ENCODE results near the gene EIF4B.
A peak's percentile ranks its signal among the peaks of the same experiment; 100 is the strongest.
"Not testable (repeated sequence)": the region's sequence is repeated elsewhere in the genome, so short reads cannot be mapped to it uniquely, and the experiment has no call there.

Gene EIF4B, protein sequence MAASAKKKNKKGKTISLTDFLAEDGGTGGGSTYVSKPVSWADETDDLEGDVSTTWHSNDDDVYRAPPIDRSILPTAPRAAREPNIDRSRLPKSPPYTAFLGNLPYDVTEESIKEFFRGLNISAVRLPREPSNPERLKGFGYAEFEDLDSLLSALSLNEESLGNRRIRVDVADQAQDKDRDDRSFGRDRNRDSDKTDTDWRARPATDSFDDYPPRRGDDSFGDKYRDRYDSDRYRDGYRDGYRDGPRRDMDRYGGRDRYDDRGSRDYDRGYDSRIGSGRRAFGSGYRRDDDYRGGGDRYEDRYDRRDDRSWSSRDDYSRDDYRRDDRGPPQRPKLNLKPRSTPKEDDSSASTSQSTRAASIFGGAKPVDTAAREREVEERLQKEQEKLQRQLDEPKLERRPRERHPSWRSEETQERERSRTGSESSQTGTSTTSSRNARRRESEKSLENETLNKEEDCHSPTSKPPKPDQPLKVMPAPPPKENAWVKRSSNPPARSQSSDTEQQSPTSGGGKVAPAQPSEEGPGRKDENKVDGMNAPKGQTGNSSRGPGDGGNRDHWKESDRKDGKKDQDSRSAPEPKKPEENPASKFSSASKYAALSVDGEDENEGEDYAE

DNA sequence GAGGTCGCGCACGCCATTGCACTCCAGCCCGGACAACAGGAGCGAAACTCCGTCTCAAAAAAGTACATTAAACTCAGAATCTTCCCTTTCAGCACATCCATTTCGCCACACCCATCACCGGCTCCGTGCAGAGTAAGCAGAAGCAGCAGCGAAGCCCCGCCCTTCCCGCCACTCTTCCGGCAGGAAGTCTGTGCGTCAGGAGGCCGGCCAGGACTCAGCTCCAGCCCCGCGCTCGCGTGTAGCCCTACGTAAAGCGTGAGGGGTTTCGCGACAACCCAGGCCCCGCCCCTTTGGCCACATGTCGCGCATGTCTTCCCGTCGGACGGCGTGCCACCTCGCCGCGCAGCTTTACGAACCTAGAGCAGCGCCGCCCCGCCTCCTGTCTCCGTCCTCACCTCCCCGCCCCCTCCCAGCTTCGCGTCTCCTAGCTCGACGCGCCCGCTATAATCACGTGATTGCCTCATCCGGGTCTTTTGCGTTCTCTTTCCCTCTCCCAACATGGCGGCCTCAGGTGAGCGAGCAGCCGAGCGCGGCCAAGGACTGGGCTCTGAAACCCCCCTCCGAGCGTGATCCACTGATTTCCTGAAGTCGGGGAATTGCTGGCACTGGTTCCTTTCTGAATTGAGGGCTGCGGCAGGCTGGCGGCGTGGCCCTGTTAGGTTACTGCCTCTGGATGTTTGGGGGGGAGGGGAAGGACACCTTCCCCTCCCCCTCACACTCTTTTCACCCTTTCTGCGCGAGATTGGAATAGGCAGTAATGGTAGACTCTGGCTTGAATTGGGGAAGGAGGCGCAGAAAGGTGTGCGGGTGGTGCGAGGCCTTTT is at the start of gene EIF4B:
TSS of gene EIF4B (plus strand) at position 471 of the 824 bp plus-strand sequence. CDS start at position 499, 28 bp downstream.
- peak; percentile 100 for DNase-seq

DNA sequence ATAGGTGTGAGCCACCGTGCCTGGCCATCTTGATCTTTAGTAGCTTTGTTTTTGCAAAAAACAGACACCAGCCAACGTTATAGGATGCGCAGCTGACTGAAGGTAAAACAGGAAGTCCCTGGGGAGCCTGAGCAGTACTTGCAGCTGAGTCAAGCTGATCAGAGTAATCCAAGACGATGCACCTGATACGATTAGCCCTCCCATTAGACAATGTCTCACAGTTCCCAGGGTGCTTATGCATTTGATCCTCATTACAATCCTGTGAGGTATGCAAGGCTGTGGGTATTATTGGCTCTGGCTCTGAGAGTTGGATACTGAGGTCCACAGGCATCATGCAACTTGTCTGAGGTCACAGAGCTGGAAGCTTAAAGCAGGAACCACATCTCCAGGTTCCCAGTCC is 49.3 kb upstream of the EIF4B start:
- DNase-seq: no peak

DNA sequence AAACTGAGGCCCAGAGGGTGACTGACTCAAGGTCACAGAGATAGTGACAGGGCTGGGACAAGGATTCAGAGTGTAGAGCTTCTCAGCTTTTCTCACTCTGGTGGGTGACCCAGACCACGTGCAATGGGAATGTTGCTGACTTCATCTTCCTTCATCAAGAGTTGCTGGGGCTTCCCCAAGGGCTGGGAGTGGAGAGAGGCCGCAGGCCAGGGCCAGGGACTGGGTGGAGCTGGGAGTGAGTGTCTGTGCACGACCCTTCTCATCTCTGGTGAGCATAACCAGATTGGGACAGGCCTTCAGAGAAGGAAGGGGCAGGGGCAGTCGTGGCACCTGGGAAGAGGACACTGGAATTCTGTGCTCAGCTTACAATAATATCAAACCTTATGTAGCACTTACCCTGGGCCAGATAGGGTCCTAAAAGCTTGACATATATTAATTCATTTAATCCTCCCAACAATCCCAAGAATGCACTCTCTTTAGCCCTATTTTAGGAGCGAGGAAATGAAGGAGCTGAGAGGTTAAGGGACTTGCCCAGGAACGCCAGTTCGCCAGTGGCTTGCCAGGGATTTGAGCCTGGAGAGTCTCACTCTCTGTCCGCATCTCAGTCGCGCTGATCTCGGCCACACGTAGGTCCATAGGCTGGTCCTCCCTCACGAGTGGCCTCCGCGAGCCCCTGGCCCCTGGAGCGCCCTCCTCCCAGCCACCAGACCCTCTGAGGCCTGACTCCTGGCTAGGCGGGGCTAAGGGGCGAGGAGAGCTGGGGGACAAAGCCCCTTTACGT is 41.5 kb upstream of the EIF4B start:
- no peak for DNase-seq

DNA sequence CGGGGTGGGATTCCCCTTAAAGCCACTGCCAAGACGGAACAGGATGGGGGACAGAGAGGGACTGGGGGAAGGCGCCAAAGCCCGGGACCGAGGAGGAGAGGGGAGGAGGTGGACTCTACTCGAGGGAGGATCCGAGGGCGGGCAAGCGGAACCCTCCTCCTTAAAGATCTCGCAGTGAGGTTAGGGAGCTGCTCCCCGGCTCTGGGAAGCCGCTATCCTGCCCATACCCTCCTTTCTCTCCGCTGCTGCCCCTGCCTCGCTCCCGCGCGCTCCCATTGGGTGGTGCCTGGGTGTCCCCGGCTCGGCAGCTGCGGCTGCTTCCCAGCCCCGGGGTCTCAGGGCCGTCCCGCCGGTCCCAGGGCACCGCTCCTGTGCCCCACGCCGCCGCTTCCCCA is 40.9 kb upstream of the EIF4B start:
- DNase-seq: no peak

DNA sequence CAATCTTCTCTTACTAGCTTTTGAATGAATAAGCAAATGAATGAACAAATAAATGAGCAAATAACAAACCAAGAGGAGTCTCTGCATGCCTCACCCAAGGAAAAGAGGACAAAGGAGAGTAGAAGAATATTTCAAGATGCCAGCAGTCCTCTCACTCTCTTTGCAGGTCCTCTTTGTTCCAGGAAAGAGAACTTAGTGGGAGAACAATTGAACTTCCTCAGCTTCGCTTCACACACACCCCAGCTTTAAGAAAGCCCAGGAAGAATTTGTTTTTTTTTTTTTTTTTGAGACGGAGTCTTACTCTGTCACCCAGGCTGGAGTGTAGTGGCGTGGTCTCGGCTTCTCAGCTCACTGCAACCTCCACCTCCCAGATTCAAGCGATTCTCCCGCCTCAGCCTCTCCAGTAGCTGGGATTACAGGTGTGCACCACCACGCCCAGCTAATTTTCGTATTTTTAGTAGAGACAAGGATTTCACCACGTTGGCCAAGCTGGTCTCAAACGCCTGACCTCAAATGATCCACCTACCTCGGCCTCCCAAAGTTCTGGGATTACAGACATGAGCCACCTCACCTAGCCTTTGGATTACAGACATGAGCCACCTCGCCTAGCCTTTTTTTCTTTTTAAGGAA is 37.0 kb upstream of the EIF4B start:
- no peak for DNase-seq

DNA sequence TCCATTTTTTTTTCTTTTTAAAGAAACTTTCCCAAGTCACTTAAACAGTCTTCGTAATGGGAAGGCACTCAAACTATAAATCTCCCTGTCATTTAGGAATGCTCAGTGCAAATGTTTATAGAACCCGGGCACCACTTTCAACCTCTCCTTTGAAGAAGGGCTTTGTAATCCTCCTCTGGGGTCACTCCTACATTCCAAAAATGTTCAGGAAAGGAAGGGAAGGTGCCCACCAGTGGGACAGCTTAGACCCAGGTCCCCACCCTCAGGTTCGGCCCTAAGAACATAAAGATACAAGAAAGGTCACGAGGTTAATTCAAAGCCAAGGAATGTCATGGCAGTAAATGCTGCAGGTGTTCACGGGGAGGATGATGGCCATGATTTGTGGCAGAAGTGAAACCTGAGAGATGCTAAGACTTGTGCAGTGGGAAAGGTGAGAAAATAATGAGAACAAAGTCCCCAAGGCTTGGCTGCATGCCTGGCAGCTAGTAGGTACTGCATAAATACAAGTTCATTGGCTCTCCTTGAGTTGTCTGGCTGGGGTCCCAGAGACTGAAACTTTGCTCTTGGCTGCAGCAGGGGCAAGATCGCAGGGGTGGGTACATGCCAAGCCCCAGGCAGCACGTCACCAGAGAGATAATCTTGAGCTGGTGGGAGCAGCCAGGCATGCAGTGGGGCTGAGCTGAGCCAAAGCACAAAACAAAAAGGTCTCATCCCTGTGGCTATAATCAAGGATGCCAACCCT is 36.3 kb upstream of the EIF4B start:
- DNase-seq: no peak

DNA sequence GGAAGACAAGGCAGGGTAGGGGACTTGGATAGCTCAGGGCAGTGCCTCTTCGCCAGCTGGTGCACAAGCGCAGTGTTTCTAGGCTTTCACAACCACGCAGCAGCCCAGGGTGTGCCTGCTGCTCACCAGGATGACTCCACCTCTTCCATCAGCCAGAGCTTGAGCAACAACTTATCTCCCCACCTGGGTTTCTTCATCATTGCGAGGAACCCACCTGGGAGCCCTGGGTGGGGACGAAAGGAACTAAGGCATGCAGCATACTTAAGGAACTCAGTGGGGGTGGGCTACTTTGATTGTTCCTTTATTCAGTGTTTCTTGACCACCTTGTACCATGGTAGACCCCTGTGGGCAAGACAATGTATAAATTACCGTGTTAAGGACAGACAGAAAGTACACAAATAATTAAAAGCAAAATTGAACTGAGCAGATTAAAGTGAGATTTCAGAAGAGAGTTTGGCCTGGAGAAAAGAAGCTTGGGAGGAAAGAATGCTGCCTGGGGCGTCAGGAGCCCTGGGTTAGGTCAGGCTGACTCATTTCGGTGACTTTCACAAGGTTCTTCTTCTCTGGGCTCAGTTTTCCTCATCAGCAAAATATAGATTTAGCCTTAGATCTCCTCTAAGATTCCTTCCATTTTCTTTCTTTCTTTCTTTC is 34.5 kb upstream of the EIF4B start:
- no peak for DNase-seq

DNA sequence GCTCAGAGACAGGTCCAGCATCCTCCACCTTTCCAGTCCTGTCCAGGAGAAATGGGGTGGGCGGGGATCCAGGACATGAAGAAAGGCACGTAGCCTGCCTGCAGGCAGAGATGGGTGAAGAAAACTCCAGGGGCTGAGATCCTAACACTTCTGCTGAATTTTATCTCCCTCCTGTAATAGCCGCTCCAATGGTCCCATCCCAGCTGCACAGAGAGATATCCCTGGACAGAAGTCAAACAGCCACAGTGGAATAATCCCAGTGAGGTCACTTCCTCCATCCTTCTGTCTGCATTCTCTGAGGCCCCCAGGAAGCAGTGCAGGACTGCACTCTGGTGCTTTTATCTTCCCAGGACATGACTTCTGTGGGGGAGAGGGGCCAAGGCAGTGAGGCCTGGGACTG is 31.1 kb upstream of the EIF4B start:
- no peak for DNase-seq

DNA sequence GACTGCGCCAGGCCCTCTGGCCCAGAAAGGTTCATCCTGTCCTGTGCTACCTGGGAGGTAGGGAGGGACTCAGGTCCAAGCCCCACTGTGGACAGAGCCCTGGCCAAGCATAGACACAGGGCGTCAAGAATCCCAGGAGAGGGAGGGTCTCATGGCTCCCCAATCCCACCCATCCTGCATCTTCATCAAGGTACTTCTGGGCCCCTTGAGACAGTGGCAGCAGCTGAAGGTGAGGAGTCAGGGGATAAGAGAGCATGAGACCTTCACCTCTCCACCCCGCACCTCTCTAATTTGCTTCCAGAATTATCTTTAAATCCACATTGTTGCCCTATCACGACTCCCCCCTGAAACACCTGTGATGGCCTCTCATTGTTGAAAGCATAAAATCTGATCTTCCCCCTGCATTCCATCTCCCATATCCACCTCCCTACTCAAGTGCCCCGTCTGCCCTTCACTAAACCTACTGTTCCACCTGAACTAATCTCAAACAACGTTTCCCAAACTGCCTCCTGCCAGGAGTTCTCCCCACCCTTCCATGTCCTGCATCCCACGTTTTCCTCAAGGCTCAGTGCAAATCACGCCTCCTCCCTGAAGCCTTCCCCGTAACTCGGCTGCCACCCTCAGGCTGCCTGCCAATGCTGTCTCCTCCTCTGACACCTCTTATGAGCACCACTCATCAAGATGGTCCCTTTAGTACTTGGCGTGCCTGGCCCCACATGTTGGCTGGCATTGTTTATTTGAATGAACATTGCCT is 30.3 kb upstream of the EIF4B start:
- DNase-seq: no peak

DNA sequence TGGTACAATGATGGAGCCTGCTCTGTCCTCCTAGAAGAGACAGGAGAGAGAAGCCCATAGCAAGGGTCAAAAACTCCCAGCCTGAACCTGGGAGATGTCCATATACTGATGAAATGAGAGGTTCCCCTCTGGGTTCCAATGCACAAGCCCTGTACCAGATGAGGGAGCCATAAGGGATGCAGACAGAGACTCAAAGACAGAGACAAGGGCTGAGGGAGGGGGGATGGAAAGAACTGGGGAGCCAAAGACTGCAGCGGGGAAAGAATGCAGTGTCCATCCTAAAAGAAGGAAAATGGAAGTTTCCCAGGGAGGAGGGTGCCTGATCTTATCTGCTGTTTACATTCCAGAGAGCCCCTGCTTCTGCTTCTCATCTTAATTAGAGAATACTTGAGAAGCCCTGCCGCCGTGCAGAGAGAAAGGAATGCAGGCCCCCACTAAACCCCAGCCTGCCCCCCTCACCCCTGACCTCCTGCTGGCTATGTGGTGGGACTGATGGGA is 29.6 kb upstream of the EIF4B start:
- no peak for DNase-seq

DNA sequence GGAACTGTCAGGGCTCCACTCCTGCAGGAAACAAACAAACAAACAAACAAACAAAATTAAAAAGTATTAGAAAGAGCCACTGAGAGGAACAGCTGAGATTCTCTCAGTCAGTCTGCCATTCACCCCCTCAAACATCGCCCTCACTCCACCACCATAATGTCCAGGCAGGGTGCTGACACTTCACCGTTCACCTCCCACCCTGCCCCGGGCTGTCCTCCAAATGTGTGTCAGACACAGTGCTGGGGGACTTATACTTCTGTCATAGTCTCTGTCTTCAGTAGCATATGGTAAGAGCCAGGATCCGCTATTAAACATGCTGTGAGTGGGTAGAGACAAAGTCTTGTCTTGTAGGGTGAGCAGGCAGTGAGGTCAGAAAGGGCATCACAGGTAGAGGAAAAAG is 29.1 kb upstream of the EIF4B start:
- no peak for DNase-seq

DNA sequence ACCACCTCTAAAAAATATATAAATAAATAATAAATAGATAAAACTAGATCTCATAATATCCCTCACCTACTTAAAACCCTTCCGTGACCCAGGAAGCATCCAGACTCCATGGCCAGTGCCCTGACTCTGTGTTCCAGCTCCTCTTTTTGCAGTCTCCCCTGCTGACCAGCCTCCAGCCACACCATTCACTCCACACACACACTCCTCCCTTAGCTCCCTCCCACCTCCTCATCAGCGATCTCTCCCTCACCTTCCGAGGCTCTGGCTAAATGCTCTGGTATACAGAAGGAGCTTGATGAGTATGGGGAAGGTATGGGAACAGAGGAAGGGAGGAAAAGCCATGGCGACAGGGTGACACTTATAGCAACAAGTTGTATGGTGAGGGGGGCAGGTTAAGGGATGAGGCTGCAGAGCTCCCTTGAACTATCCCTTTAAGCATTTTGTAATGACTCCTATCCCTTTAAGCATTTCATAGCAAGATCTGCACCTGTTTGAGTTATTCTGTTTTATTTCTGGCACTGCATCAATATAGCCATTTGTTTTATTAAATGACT is 26.1 kb upstream of the EIF4B start:
- DNase-seq: no peak

DNA sequence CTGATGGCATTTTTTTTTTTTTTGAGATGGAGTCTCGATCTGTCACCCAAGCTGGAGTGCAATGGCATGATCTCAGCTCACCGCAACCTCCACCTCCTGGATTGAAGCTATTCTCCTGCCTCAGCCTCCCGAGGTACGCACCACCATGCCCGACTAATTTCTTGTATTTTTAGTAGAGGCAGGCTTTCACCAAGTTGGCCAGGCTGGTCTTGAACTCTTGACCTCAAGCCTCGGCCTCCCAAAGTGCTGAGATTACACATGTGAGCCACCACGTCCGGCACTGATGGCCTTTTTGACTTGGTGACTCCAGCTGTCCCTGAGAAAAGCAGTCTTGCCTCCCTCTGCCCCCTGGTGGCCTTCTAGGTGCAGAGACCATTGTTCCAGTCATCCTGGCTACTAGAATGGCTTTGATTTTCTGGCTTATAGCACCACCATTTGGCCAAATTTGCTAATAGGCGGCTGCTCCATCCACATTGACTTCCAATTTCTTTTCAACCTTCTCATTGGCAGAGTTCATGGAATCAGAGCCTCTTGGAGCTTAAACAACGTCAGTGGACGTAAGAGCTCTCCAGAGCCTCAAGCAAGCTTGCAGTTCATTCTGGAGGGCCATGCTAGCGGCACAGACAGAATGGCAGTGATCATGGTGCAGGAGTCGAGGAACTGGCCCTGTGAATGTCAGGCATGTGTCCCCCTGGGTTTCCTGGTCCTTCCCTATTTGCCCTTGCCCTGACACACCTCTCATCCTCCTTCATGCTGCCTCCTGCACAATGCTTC is 25.4 kb upstream of the EIF4B start:
- peak; percentile 81 to 85 for DNase-seq

DNA sequence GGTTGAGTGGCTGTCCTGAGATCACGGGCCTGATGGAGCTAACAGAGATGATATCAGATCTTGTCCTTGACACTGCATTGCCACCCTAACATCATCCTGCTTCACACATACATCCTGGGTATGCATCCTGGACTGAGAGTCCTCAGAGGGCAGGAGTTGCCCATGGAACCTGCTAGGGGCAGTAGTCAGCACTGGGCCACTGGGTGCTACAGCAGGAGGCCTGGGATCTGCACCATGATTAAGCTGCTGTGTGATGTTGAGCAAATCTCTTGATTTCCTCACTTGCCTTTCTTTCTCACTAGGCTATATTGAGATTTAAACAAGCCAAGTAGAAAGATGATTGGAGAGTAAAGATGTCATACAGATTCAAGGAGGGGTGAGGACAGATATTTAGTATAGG is 22.1 kb upstream of the EIF4B start:
- no peak for DNase-seq

DNA sequence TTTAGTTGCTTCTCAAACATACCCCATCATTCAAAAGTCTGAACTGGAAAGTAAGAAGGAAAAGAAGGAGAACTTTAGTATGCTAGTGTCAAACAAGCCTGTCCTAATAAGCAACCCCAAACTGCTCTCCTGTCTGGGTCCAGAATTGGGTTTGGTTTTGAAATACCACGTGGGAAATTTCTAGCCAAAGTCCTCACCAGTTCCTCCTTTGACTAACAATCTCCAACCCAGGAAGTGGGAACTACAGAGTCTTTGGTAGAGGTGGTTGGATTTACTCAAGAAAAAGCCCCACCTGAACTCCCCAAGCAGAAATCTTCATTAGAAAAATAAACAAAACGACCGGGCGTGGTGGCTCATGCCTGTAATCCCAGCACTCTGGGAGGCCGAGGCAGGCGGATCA is 17.4 kb upstream of the EIF4B start:
- DNase-seq: no peak

DNA sequence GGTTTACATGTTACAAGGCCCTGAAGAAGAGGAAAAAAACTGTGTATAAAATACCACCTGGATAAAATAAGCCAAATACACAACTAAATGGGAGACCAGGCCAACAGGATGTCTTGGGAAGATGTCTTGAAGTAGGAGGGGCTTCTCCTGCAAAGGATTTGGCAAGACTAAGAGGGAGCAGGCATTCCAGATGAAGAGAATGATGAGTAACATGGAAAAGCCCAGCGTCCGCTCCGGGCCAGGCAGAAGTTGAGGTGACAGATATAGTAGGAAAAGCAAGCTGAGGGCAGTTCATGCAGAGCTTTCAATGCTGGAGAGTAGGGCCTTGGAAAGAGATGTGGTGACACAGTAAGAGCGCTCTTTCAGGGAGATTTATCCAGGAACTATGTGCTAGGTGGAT is 16.1 kb upstream of the EIF4B start:
- DNase-seq: no peak

DNA sequence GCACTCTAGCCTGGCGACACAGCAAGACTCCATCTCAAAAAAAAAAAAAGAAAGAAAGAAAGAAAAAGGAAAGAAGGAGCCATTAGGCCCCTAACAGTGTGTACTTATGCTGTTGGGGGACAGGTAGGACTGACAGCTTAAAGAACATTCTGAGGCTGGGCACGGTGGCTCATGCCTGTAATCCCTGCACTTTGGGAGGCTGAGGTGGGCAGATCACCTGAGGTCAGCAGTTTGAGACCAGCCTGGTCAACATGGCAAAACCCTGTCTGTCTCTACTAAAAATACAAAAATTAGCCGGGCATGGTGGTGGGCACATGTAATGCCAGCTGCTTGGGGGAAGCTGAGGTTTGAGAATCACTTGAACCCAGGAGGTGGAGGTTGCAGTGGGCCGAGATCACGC is 14.0 kb upstream of the EIF4B start:
- not testable (repeated sequence) for DNase-seq

DNA sequence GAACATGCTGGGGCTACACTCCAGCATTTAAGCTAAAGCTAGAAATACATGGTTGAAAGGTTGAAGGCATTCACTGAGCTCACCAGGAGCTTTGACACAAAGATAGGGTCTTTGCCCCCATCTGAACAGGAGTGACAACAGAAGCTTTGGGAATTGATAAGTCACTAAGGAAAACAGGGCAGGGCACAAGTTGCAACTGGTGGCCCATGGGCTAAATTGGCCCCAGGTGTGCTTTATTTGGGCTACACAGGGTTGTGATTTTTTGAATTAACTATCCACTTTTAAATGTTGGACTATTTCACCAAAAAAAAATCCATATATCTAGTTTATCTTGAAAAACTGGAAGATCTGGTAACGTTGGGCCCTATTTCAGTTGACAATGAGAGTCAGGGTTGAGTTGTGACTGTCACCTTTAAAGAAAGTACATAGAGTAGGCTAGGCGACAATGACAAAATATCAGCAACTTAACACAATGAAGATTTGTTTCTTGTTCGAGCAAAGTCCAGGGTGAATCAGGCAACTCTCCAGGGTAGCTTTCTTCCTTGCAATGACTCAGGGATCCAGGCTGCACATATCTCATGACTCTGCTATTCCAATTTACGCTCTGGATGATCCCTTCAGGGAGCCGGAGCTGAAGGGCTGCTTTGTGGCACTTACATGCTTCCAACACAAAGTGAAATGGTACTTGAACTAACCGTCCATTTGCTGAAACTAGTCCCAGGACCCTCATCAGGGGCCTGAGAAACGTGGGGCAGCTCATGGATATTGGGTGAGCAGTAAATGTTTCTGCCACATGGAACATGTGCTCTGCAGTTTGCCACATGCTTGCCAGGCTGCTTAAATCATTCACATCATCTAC is 13.3 kb upstream of the EIF4B start:
- DNase-seq: no peak

All from activated CD4-positive, alpha-beta T cell treated with anti-CD3 and anti-CD28 coated beads for 4 hours (primary cell).